K562 (cell line): ENCODE results near the gene TRIM65. TPM values are rescaled to one million over a fixed set of nuclear protein-coding genes. Genes with fewer than 3 reads are reported as not detected.
A peak's percentile ranks its signal among the peaks of the same experiment; 100 is the strongest.

Experiments
- CSDE1 ChIP-seq, 2 experiments: fragments of 450-650 bp; IDR thresholded peaks; 2 replicates each; pipeline ENCODE4 v1.6.1; 2016; ENCODE audit warnings: mild to moderate bottlenecking in 1 of 2
- FOXP1 ChIP-seq: sonication (generic); formaldehyde crosslinking; IDR thresholded peaks from 2 replicates; pipeline ENCODE4 v1.8.0; 2022; ENCODE audit warnings: mild to moderate bottlenecking, missing genetic modification reagents
- GABPB1 ChIP-seq: sonication (generic); formaldehyde crosslinking; IDR thresholded peaks from 2 replicates; pipeline ENCODE4 v1.8.0; 2022; ENCODE audit warnings: mild to moderate bottlenecking, missing genetic modification reagents
- HIVEP1 ChIP-seq: fragments of 250-450 bp; sonication (Bioruptor Pico); IDR thresholded peaks from 2 replicates; pipeline ENCODE4 v1.4.0; 2020; ENCODE audit warnings: mild to moderate bottlenecking
- KLF10 ChIP-seq: fragments of 250-450 bp; sonication (Bioruptor Pico); IDR thresholded peaks from 2 replicates; pipeline ENCODE4 v1.6.1; 2021; ENCODE audit warnings: matching md5 sums
- LEF1 ChIP-seq: fragments of 450-650 bp; IDR thresholded peaks from 2 replicates; pipeline ENCODE4 v1.6.1; 2016; ENCODE audit warnings: mild to moderate bottlenecking
- MTA3 ChIP-seq: fragments of 450-650 bp; formaldehyde crosslinking; IDR thresholded peaks from 2 replicates; pipeline ENCODE4 v1.6.1; 2017; ENCODE audit warnings: mild to moderate bottlenecking, borderline replicate concordance
- MTF1 ChIP-seq: fragments of 250-450 bp; sonication (Bioruptor Pico); IDR thresholded peaks from 2 replicates; pipeline ENCODE4 v1.9.0; 2021; ENCODE audit warnings: moderate library complexity, mild to moderate bottlenecking, inconsistent platforms, borderline replicate concordance
- MYC ChIP-seq, 2 experiments: fragments of 250-450 bp in 1 of 2; sonication (Bioruptor Pico) in 1 of 2; IDR thresholded peaks; 2 replicates each; pipeline versions ENCODE4 v1.5.1 to v1.6.1; 2012 to 2021; ENCODE audit warnings: low read depth in 2 of 2, borderline replicate concordance in 1 of 2, improper control_type of control experiment in 1 of 2, low read length in 1 of 2, mild to moderate bottlenecking in 1 of 2, moderate library complexity in 1 of 2
- NCOA2 ChIP-seq, 2 experiments: fragments of 450-650 bp; IDR thresholded peaks; 2 replicates each; pipeline ENCODE4 v1.6.1; 2018; ENCODE audit warnings: mild to moderate bottlenecking in 2 of 2, moderate library complexity in 1 of 2; ENCODE audit not compliant: partially characterized antibody in 2 of 2
- NFE2 ChIP-seq: IDR thresholded peaks from 2 replicates; pipeline ENCODE4 v1.6.1; 2014; ENCODE audit warnings: antibody characterized with exemption, low read depth
- NR2C1 ChIP-seq, 2 experiments: fragments of 450-650 bp; IDR thresholded peaks; 2 replicates each; pipeline ENCODE4 v1.6.1; 2017; ENCODE audit warnings: mild to moderate bottlenecking in 2 of 2, antibody characterized with exemption in 1 of 2, inconsistent platforms in 1 of 2, missing compliant biosample characterization in 1 of 2, missing genetic modification characterization in 1 of 2
- PHF20 ChIP-seq: fragments of 450-650 bp; IDR thresholded peaks from 2 replicates; pipeline ENCODE4 v1.6.1; 2018; ENCODE audit not compliant: partially characterized antibody
- PTTG1 ChIP-seq: fragments of 450-650 bp; IDR thresholded peaks from 2 replicates; pipeline ENCODE4 v1.6.1; 2016; ENCODE audit warnings: low read depth, mild to moderate bottlenecking, missing genetic modification characterization, missing compliant biosample characterization
- RBM34 ChIP-seq: fragments of 200-400 bp; formaldehyde crosslinking; IDR thresholded peaks from 2 replicates; pipeline ENCODE4 v1.6.1; 2018; ENCODE audit warnings: low read length, borderline replicate concordance; ENCODE audit not compliant: insufficient read depth
- SNRNP70 ChIP-seq: fragments of 200-400 bp; formaldehyde crosslinking; optimal IDR thresholded peaks from 2 replicates; pipeline ENCODE3; 2017; ENCODE audit warnings: low read depth, low read length
- TBP ChIP-seq: optimal IDR thresholded peaks from 2 replicates; pipeline ENCODE3; 2011; ENCODE audit warnings: low read depth, low read length, improper control_type of control experiment
- XRCC5 ChIP-seq: fragments of 200-400 bp; formaldehyde crosslinking; IDR thresholded peaks from 2 replicates; pipeline ENCODE4 v1.6.1; 2017; ENCODE audit warnings: low read depth, mild to moderate bottlenecking, low read length
- YY1 ChIP-seq, 3 experiments: IDR thresholded peaks; 2 replicates each; pipeline ENCODE4 v1.6.1; 2011; ENCODE audit warnings: low read length in 2 of 3, mild to moderate bottlenecking in 2 of 3, moderate library complexity in 2 of 3, borderline replicate concordance in 1 of 3, control low read depth in 1 of 3, low read depth in 1 of 3; ENCODE audit not compliant: insufficient read depth in 3 of 3, insufficient replicate concordance in 2 of 3, control insufficient read depth in 1 of 3, insufficient read length in 1 of 3; ENCODE audit errors: extremely low read depth in 1 of 3
- ZBTB8A ChIP-seq: fragments of 450-650 bp; IDR thresholded peaks from 2 replicates; pipeline ENCODE4 v1.6.1; 2018; ENCODE audit warnings: mild to moderate bottlenecking, moderate library complexity; ENCODE audit not compliant: partially characterized antibody
- ZFP91 ChIP-seq: sonication (generic); formaldehyde crosslinking; IDR thresholded peaks from 2 replicates; pipeline ENCODE4 v1.8.0; 2022; ENCODE audit warnings: mild to moderate bottlenecking, missing genetic modification reagents
- ZNF197 ChIP-seq: fragments of 200-800 bp; sonication (Bioruptor generic); IDR thresholded peaks from 2 replicates; pipeline ENCODE4 v1.6.1; 2016; ENCODE audit warnings: low read depth, missing genetic modification characterization, missing compliant biosample characterization
- ZNF384 ChIP-seq: IDR thresholded peaks from 2 replicates; pipeline ENCODE4 v1.6.1; 2012; ENCODE audit warnings: low read depth, low read length, improper control_type of control experiment
- ZNF561 ChIP-seq: fragments of 450-650 bp; formaldehyde crosslinking; conservative IDR thresholded peaks from 2 replicates; pipeline ENCODE4 v1.4.0; 2020; ENCODE audit warnings: mild to moderate bottlenecking, moderate library complexity
- ZNF79 ChIP-seq: fragments of 250-450 bp; sonication (Bioruptor Pico); IDR thresholded peaks from 2 replicates; pipeline ENCODE4 v1.4.0; 2020; ENCODE audit warnings: low read depth, mild to moderate bottlenecking, moderate library complexity
- polyA plus RNA-seq, 8 experiments: library from polyadenylated mRNA; depleted of rRNA in 4 of 8; stranded (reverse) in 5 of 8; unstranded in 3 of 8; fragments of >200 nt; fragmentation: Nextera tagmentation in 2 of 8; fragmentation: Illumina TruSeq in 1 of 8; extraction: Ambion mirVana in 2 of 8; extraction: Trizol in 1 of 8; gene quantifications; 2 replicates each; pipeline versions ENCODE4 v1.2.1 to v1.2.3, GENCODE V29; 2011 to 2014; ENCODE audit warnings: inconsistent platforms in 1 of 8, missing spikeins in 1 of 8
- total RNA-seq, 7 experiments: library from RNA; depleted of rRNA in 6 of 7; stranded (reverse); fragments of >200 nt in 6 of 7; fragmentation: Illumina TruSeq in 2 of 7; extraction: Trizol in 2 of 7; gene quantifications; 2 replicates each; pipeline versions ENCODE4 v1.2.1 to v1.2.3, GENCODE V29; 2011 to 2021; ENCODE audit warnings: low replicate concordance in 1 of 7
- TF ChIP-seq, protein P1 (sequence below): fragments of 250-450 bp; sonication (Bioruptor Pico); IDR thresholded peaks from 2 replicates; pipeline ENCODE4 v1.8.0; 2021; ENCODE audit warnings: moderate library complexity, mild to moderate bottlenecking, inconsistent platforms

TRIM65 gene
- total and polyA plus RNA-seq, 9 of the 15 experiments (the other 6 are each of a cell fraction or from before 2014, with no cell fraction given) = 2.8 to 45.7 (median 22.9) TPM

DNA sequence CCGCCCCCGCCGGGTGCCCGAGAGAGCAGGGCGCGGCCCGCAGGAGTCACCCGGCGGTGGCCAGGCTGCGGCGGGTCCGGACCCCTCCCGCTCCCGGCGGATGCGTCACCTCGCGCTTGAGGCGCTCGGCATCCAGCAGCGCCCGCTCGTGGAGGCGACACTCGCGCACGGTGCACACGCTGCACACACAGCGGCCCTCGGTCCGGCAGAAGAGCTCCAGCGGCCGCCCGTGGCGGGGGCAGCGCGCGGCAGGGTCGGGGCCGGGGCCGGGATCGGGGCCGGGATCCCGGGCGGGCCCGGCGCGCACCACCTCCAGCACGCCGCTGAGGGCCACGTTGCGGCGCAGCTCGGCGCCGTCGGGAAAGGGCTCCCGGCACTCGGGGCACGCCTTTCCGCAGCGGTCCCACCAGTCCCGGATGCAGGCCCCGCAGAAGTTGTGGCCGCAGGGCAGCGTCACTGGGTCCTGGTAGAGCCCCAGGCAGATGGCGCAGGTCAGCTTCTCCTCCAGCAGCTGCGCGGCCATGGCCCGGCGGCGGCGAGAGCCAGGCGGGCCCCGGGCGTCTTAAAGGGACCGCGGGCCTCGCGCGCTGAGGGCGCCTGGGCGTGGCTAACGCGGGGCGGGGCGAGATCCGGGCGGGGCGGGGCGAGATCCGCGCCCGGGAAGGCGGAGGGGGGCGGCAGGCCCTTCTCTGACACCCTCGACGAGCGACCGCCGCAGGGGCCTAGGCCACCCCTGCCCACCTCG, at the start of gene TRIM65 (continued):
- TF ChIP-seq MYC (IDR thresholded peaks at IDR 0.05; ENCODE audit: low read depth, low read length) (peak; percentile 85), MYC (CRISPR knock-in tag; IDR thresholded peaks at IDR 0.05; ENCODE audit: borderline replicate concordance, low read depth) (no peak), XRCC5 (no peak), CSDE1 (IDR thresholded peaks at IDR 0.05) (no peak), ZNF79 (CRISPR knock-in tag) (no peak), MTF1 (CRISPR knock-in tag) (no peak), MTA3 (0 out of 2 replicates have a peak, but pooled peaks have one; percentile 30), FOXP1 (no peak), PHF20 (peak; percentile 10), NR2C1 (IDR thresholded peaks at IDR 0.05) (no peak), NR2C1 (tag; IDR thresholded peaks at IDR 0.05) (no peak), SNRNP70 (no peak), TBP (peak; percentile 56), HIVEP1 (CRISPR knock-in tag) (no peak), ZNF561 (CRISPR knock-in tag) (no peak), PTTG1 (tag) (no peak), LEF1 (no peak), RBM34 (no peak), GABPB1 (CRISPR knock-in tag) (peak; percentile 81), NCOA2 (IDR thresholded peaks at IDR 0.05; ENCODE audit: partially characterized antibody in 2 of 2) (no peak), ZNF384 (no peak), YY1 (IDR thresholded peaks at IDR 0.05; ENCODE audit: borderline replicate concordance in 1 of 3, control insufficient read depth in 1 of 3, extremely low read depth in 1 of 3, insufficient read depth in 3 of 3, insufficient read length in 1 of 3, insufficient replicate concordance in 2 of 3, low read depth in 1 of 3, low read length in 2 of 3) (peak; percentile 67 to 89 (median 84)), KLF10 (CRISPR knock-in tag) (no peak), NFE2 (no peak), ZFP91 (peak; percentile 95), ZBTB8A (no peak), ZNF197 (CRISPR knock-in tag) (no peak)
- TF ChIP-seq, protein P1, sequence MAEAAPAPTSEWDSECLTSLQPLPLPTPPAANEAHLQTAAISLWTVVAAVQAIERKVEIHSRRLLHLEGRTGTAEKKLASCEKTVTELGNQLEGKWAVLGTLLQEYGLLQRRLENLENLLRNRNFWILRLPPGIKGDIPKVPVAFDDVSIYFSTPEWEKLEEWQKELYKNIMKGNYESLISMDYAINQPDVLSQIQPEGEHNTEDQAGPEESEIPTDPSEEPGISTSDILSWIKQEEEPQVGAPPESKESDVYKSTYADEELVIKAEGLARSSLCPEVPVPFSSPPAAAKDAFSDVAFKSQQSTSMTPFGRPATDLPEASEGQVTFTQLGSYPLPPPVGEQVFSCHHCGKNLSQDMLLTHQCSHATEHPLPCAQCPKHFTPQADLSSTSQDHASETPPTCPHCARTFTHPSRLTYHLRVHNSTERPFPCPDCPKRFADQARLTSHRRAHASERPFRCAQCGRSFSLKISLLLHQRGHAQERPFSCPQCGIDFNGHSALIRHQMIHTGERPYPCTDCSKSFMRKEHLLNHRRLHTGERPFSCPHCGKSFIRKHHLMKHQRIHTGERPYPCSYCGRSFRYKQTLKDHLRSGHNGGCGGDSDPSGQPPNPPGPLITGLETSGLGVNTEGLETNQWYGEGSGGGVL (CRISPR knock-in tag) = no peak
